Left lung (tissue), 10 donors: Measurements from ENCODE around the gene FADS6. TPM values are rescaled to one million over a fixed set of nuclear protein-coding genes. Genes with fewer than 3 reads are reported as not detected.

Experiments used
- ATAC-seq: fragments of 200-7000 bp; cut with Tn5 transposase; one replicate; pipeline ENCODE4 v1.9.1; 2020; ENCODE audit warnings: moderate library complexity
- DNase-seq, 4 donors: peaks; one replicate each; pipeline ENCODE4 v3.0.0-alpha.2; 2013 to 2020
- H3K27ac ChIP-seq, 2 donors: fragments of 200-600 bp; sonication (generic) in 1 of 2; one replicate each; pipeline versions ENCODE4 v1.5.0 to v1.8.0; 2020 to 2021
- H3K27me3 ChIP-seq, 2 donors: fragments of 200-600 bp; sonication (generic) in 1 of 2; one replicate each; pipeline versions ENCODE4 v1.5.0 to v1.8.0; 2020 to 2021
- H3K36me3 ChIP-seq, 2 donors: fragments of 200-600 bp; sonication (generic) in 1 of 2; one replicate each; pipeline versions ENCODE4 v1.5.0 to v1.8.0; 2020 to 2021
- H3K4me1 ChIP-seq, 2 donors: fragments of 200-600 bp; one replicate each; pipeline ENCODE4 v1.8.0; 2021
- H3K4me3 ChIP-seq, 2 donors: fragments of 200-600 bp; sonication (generic) in 1 of 2; one replicate each; pipeline versions ENCODE4 v1.5.0 to v1.8.0; 2020 to 2021; ENCODE audit warnings: mild to moderate bottlenecking in 1 of 2
- H3K9me3 ChIP-seq, 2 donors: fragments of 200-600 bp; sonication (generic) in 1 of 2; one replicate each; pipeline versions ENCODE4 v1.5.0 to v1.8.0; 2020 to 2021
- intact Hi-C, 2 donors: fragments of 100-400 bp; cut with DNase I; formaldehyde crosslinking; loops; one replicate each; pipeline versions ENCODE4 v1.11.2 to v1.14.2; 2022
- polyA plus RNA-seq, 6 donors: library from polyadenylated mRNA; unstranded; fragments of 120-200 nt; gene quantifications; one replicate each; pipeline ENCODE4 v1.2.1, GENCODE V29; 2013; ENCODE audit not compliant: insufficient read length in 6 of 6
- total RNA-seq, 2 donors: library from RNA; stranded (reverse); fragmentation: NEBNext Ultra II Directional; extraction: Animal tissue kit (Norgen Biotek cat#: 25700); gene quantifications; one replicate each; pipeline ENCODE4 v1.2.1, GENCODE V29; 2021
- TF ChIP-seq, protein P1 (sequence below), 2 donors: fragments of 200-600 bp; sonication (generic) in 1 of 2; IDR thresholded peaks; one replicate each; pipeline versions ENCODE4 v1.5.0 to v1.8.0; 2021; ENCODE audit warnings: antibody characterized with exemption in 2 of 2
- donor health status: DM: no; HTN: yes; CAD: no.
- donor health status: DM: no; HTN: no; CAD: no.

The FADS6 gene
- total and polyA plus RNA-seq, 8 donors: 0.07 to 0.28 (median 0.15) TPM; not detected in 3

DNA sequence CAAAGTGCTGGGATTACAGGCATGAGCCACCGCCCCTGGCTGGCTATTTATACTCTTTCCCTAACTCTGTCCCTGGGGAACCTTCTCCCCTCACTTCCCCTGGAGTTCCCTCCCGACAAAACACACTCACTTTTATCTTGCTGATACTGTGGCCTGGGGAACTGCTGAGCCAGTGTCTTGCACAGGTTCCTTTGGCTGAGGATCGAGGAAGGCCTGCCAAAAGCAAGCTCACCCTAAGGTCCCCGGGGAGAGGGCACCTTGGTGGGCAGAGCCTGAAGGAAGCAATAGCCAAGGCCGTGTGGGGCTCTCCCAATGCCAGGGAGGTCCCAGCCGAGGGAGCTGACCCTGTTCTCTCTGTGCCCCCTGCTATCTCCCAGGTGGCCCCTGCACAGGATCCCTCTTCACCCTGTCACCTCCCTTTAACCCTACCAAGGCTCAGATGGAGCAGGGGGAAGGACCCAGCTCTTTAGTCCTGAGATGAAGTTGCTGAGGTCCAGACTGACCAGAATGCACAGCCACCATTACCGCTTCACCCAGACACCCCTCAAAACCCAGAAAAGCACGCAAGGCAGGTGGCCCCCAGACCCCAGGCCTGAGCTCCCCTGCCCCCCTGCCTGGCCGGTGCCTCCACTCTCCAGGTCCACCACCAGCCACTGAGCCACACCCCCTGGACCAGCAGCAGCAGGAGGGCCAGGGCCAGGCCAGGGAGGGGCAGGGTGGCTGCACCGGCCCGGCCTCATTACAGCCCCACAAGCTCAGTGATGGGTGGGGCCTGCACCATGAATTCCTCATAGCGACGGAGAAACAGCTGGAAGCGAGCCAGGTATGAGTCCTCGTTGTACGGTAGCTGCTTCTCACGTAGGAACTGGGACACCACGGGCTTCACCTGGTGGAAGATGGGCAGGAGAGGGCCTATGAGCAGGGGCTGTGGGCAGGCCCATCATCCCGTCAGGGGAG lies 15.6 kb downstream of the FADS6 start:
- peak; percentile 4 for ATAC-seq
- no peak overlapping the region for H3K27ac ChIP-seq
- peaks cover 4 to 6% of the 10 kb centered on the region in 2 donors for H3K4me1 ChIP-seq
- no peak overlapping the region for H3K4me3 ChIP-seq
- TF ChIP-seq, protein P1, sequence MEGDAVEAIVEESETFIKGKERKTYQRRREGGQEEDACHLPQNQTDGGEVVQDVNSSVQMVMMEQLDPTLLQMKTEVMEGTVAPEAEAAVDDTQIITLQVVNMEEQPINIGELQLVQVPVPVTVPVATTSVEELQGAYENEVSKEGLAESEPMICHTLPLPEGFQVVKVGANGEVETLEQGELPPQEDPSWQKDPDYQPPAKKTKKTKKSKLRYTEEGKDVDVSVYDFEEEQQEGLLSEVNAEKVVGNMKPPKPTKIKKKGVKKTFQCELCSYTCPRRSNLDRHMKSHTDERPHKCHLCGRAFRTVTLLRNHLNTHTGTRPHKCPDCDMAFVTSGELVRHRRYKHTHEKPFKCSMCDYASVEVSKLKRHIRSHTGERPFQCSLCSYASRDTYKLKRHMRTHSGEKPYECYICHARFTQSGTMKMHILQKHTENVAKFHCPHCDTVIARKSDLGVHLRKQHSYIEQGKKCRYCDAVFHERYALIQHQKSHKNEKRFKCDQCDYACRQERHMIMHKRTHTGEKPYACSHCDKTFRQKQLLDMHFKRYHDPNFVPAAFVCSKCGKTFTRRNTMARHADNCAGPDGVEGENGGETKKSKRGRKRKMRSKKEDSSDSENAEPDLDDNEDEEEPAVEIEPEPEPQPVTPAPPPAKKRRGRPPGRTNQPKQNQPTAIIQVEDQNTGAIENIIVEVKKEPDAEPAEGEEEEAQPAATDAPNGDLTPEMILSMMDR (IDR thresholded peaks at IDR 0.05): no peak
- peak in 1 of 4 donors; percentile 39 for DNase-seq
- intact Hi-C loops: no loop called here
- no peaks in the 10 kb centered on the region for H3K9me3 ChIP-seq
- H3K36me3 ChIP-seq: no peaks in the 10 kb centered on the region
- peaks cover 0 to 24% of the 10 kb centered on the region in 2 donors for H3K27me3 ChIP-seq

- TF ChIP-seq, protein P1 (IDR thresholded peaks at IDR 0.05): no peak
- H3K36me3 ChIP-seq: no peaks in the 10 kb centered on the region
- ATAC-seq (no peak), DNase-seq (no peak)
- no peaks in the 10 kb centered on the region for H3K9me3 ChIP-seq
- no peak overlapping the region for H3K4me3 ChIP-seq
- no peak overlapping the region for H3K27ac ChIP-seq
- intact Hi-C loops: no loop called here
- H3K4me1 ChIP-seq: peaks cover 4 to 14% of the 10 kb centered on the region in 2 donors
- peaks cover 0 to 13% of the 10 kb centered on the region in 2 donors for H3K27me3 ChIP-seq
Observed at GRCh38 chr17:74875977-74876593, 17.3 kb downstream of the FADS6 start.

DNA sequence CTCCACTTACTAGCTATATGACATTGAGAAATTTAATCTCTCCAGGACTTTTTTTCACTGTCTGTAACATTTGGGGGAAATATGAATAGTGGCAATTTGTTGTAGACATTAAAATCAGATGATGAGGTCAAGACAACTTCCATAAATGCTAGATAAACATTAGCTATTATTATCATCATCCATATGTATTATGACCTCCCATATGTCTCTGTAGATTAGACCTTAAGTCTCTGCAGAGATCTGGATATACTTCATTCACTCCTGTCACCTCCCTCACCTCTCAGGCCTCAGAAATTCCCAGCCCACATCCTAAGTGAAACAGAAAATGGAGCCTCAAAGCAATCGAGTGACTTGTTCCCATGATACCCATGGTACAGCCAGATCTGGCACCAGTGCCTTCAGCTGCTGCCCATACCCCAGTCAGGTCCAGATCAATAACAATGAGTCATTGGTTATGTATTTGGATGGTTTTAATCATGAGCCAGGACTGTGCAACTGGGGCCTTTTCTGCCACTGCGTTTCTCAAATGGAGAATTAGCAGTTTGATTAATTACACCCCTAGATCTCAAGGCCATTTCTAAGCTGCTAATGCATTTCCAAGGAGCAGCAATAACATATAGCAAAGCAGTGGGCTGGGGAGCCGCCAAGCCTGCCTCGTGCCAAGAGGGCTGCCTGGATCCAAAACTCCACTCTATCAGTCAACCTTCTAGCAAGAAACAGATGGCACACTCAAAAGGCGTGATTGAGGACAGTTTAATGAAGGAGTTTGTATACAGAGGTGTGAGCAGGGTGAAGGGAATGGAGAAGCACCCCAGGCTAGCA lies 18.1 kb downstream of the FADS6 start:
- Histone ChIP-seq H3K27me3 (peaks cover 0 to 13% of the 10 kb centered on the region in 2 donors), H3K9me3 (no peaks in the 10 kb centered on the region), H3K27ac (no peak overlapping the region), H3K36me3 (no peaks in the 10 kb centered on the region), H3K4me1 (peaks cover 4 to 14% of the 10 kb centered on the region in 2 donors), H3K4me3 (no peak overlapping the region)
- intact Hi-C loops: no loop called here
- ATAC-seq (no peak), DNase-seq (no peak)
- TF ChIP-seq, protein P1 (IDR thresholded peaks at IDR 0.05): no peak

DNA sequence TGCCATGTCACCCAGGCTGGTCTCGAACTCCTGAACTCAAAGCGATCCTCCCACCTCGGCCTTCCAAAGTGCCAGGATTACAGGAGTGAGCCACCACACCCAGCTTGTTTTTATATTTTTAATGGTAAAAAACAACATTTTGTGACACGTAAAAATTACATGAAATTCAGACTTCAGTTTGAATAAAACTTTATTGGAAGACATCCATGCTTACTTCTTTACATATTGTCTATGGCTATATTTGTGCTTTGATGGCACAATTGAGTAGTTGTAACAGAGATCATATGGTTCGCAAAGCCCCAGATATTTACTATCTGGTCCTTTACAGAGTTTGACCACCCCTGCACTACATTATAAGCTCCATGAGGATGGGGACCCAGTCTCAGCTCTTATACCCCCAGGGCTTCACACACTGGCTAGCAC lies 18.8 kb downstream of the FADS6 start:
- intact Hi-C loops: no loop called here
- no peaks in the 10 kb centered on the region for H3K36me3 ChIP-seq
- TF ChIP-seq, protein P1 (IDR thresholded peaks at IDR 0.05): no peak

More for the DNA sequence above, 18.8 kb downstream of the FADS6 start:
- Histone ChIP-seq H3K9me3 (no peaks in the 10 kb centered on the region), H3K27ac (no peak overlapping the region), H3K27me3 (peaks cover 0 to 13% of the 10 kb centered on the region in 2 donors), H3K4me3 (no peak overlapping the region), H3K4me1 (peaks cover 4 to 14% of the 10 kb centered on the region in 2 donors)
- ATAC-seq (no peak), DNase-seq (no peak)
